Activated CD4-positive, alpha-beta memory T cell treated with anti-CD3 and anti-CD28 coated beads for 36 hours (primary cell): ENCODE measurements around the gene FASTKD3. TPM values are rescaled to one million over a fixed set of nuclear protein-coding genes. Genes with fewer than 3 reads are reported as not detected.

Experiments used
- CTCF ChIA-PET: fragments of 350-600 bp; sonication (Branson Sonifier 250); formaldehyde crosslinking; loops from one replicate; lab custom pipeline; 2021; ENCODE audit warnings: antibody characterized with exemption, inconsistent platforms; lab: Charles Lee
- POLR2A ChIA-PET: fragments of 350-600 bp; sonication (Branson Sonifier 250); formaldehyde crosslinking; loops from one replicate; lab custom pipeline; 2021; ENCODE audit warnings: antibody characterized with exemption; lab: Charles Lee
- DNase-seq: peaks from one replicate; pipeline ENCODE4 v3.0.0-alpha.2; 2020
- H3K27ac Mint-ChIP-seq: one replicate; pipeline ENCODE4 v1.8.0; 2021; ENCODE audit warnings: mixed read lengths
- H3K27me3 Mint-ChIP-seq: one replicate; pipeline ENCODE4 v1.8.0; 2021; ENCODE audit warnings: mixed read lengths
- H3K36me3 Mint-ChIP-seq: one replicate; pipeline ENCODE4 v1.8.0; 2021; ENCODE audit warnings: mixed read lengths
- H3K4me1 Mint-ChIP-seq: one replicate; pipeline ENCODE4 v1.8.0; 2021; ENCODE audit warnings: low read depth, mixed read lengths
- H3K4me3 Mint-ChIP-seq: one replicate; pipeline ENCODE4 v1.8.0; 2021; ENCODE audit warnings: mild to moderate bottlenecking, mixed read lengths
- H3K9me3 Mint-ChIP-seq: one replicate; pipeline ENCODE4 v1.8.0; 2021; ENCODE audit warnings: mixed read lengths
- intact Hi-C: fragments of 100-400 bp; cut with micrococcal nuclease; formaldehyde crosslinking; loops from one replicate; pipeline ENCODE4 v1.15.1; 2023
- total RNA-seq, 2 experiments: library from RNA; stranded (reverse); gene quantifications; one replicate each; pipeline ENCODE4 v1.2.3, GENCODE V29; 2021

FASTKD3 gene
- total RNA-seq, 2 experiments from 2014 or later, result 6.9 to 7.5 TPM

- CTCF ChIA-PET, result no interaction called here
- POLR2A ChIA-PET, result no interaction called here
These were observed 33.4 kb upstream of the FASTKD3 start for GRCh38 chr5:7902201-7902600.

GRCh38 chr5:7897014-7897600, 28.3 kb upstream of the FASTKD3 start:
- Mint-ChIP-seq H3K4me3 (no peak overlapping the region), H3K27ac (no peak overlapping the region), H3K36me3 (peaks cover 76% of the 10 kb centered on the region), H3K9me3 (no peaks in the 10 kb centered on the region), H3K27me3 (no peaks in the 10 kb centered on the region), H3K4me1 (peaks cover 10% of the 10 kb centered on the region)
- POLR2A ChIA-PET, result no interaction called here
- intact Hi-C loops, result no loop called here
- CTCF ChIA-PET, result interaction anchor here (0.9 to 1.1 kb wide), 2 partner anchors 10 to 11 kb away, joined by 3 to 5 read pairs; no protein-coding TSS in a partner anchor
- peak; percentile 43 for DNase-seq

More at GRCh38 chr5:7902201-7902600, 33.4 kb upstream of the FASTKD3 start:
- Mint-ChIP-seq H3K4me1 (peaks cover 19% of the 10 kb centered on the region), H3K9me3 (peaks cover 4% of the 10 kb centered on the region), H3K4me3 (no peak overlapping the region), H3K36me3 (peaks cover 77% of the 10 kb centered on the region), H3K27me3 (no peaks in the 10 kb centered on the region), H3K27ac (no peak overlapping the region)
- intact Hi-C loops, result no loop called here
- DNase-seq, result no peak

- H3K9me3 Mint-ChIP-seq, result no peaks in the 10 kb centered on the region
- CTCF ChIA-PET, result interaction anchor here (0.5 kb wide), 1 partner anchor 18 kb away, joined by 3 read pairs; no protein-coding TSS in a partner anchor
- POLR2A ChIA-PET, result no interaction called here
- no peak for DNase-seq
- no peaks in the 10 kb centered on the region for H3K27me3 Mint-ChIP-seq
- peaks cover 74% of the 10 kb centered on the region for H3K36me3 Mint-ChIP-seq
- H3K4me3 Mint-ChIP-seq, result no peak overlapping the region
- H3K27ac Mint-ChIP-seq, result peak overlapping the region; percentile 10
- intact Hi-C loops, result loop anchor here (1.0 to 2.0 kb wide), 3 partner anchors 9 to 26 kb away; partner anchors contain the start of genes FASTKD3 and MTRR
- H3K4me1 Mint-ChIP-seq, result peaks cover 8% of the 10 kb centered on the region
These were observed 26.0 kb upstream of the FASTKD3 start for GRCh38 chr5:7894860-7895259.

GRCh38 chr5:7894439-7894838, 25.6 kb upstream of the FASTKD3 start:
- DNase-seq, result no peak
- Mint-ChIP-seq H3K27me3 (no peaks in the 10 kb centered on the region), H3K4me3 (no peak overlapping the region), H3K36me3 (peaks cover 74% of the 10 kb centered on the region), H3K27ac (peak overlapping the region; percentile 10), H3K4me1 (peaks cover 8% of the 10 kb centered on the region), H3K9me3 (no peaks in the 10 kb centered on the region)
- ChIA-PET POLR2A (no interaction called here), CTCF (interaction anchor here (0.5 kb wide), 1 partner anchor 18 kb away, joined by 3 read pairs; no protein-coding TSS in a partner anchor)
- intact Hi-C loops, result loop anchor here (2.0 kb wide), 1 partner anchor 26 kb away; the partner anchor contains the start of genes FASTKD3 and MTRR

- Mint-ChIP-seq H3K27me3 (no peaks in the 10 kb centered on the region), H3K9me3 (no peaks in the 10 kb centered on the region), H3K4me1 (peaks cover 2% of the 10 kb centered on the region), H3K4me3 (no peak overlapping the region), H3K27ac (no peak overlapping the region), H3K36me3 (peaks cover 53% of the 10 kb centered on the region)
- intact Hi-C loops, result loop anchor here (5.0 kb wide), 1 partner anchor 1318 kb away; no protein-coding TSS in a partner anchor
- ChIA-PET POLR2A (interaction anchor here (1.0 to 1.5 kb wide), 2 partner anchors 12 to 16 kb away, joined by 3 to 4 read pairs; no protein-coding TSS in a partner anchor), CTCF (interaction anchor here (1.0 to 1.1 kb wide), 2 partner anchors 33 to 39 kb away, joined by 3 to 4 read pairs; no protein-coding TSS in a partner anchor)
- DNase-seq, result no peak
These were observed 20.1 kb upstream of the FASTKD3 start for GRCh38 chr5:7888901-7889300.

- Mint-ChIP-seq H3K27me3 (no peaks in the 10 kb centered on the region), H3K4me3 (no peak overlapping the region), H3K4me1 (peaks cover 4% of the 10 kb centered on the region), H3K9me3 (no peaks in the 10 kb centered on the region), H3K36me3 (peaks cover 46% of the 10 kb centered on the region), H3K27ac (no peak overlapping the region)
- CTCF ChIA-PET, result interaction anchor here (0.7 to 3.0 kb wide), 17 partner anchors 9 to 1320 kb away, joined by 3 to 24 read pairs (median 5); partner anchors contain the start of genes FASTKD3 and MTRR
- no peak for DNase-seq
- POLR2A ChIA-PET, result no interaction called here
- intact Hi-C loops, result loop anchor here (5.0 kb wide), 1 partner anchor 1320 kb away; no protein-coding TSS in a partner anchor
These were observed 18.1 kb upstream of the FASTKD3 start for GRCh38 chr5:7886849-7887475.

- ChIA-PET CTCF (no interaction called here), POLR2A (no interaction called here)
- no peak overlapping the region for H3K27ac Mint-ChIP-seq
- H3K9me3 Mint-ChIP-seq, result no peaks in the 10 kb centered on the region
- no peaks in the 10 kb centered on the region for H3K27me3 Mint-ChIP-seq
- no peak for DNase-seq
- H3K4me1 Mint-ChIP-seq, result peaks cover 15% of the 10 kb centered on the region
- intact Hi-C loops, result loop anchor here (5.0 kb wide), 1 partner anchor 1323 kb away; no protein-coding TSS in a partner anchor
- H3K4me3 Mint-ChIP-seq, result no peak overlapping the region
- H3K36me3 Mint-ChIP-seq, result peaks cover 54% of the 10 kb centered on the region
These were observed 15.8 kb upstream of the FASTKD3 start for GRCh38 chr5:7884491-7885267.

- intact Hi-C loops, result no loop called here
- CTCF ChIA-PET, result no interaction called here
- no peak overlapping the region for H3K27ac Mint-ChIP-seq
- no peaks in the 10 kb centered on the region for H3K9me3 Mint-ChIP-seq
- H3K36me3 Mint-ChIP-seq, result peaks cover 56% of the 10 kb centered on the region
- DNase-seq, result no peak
- no peak overlapping the region for H3K4me3 Mint-ChIP-seq
- POLR2A ChIA-PET, result no interaction called here
- H3K27me3 Mint-ChIP-seq, result no peaks in the 10 kb centered on the region
- H3K4me1 Mint-ChIP-seq, result peaks cover 29% of the 10 kb centered on the region
These were observed 14.1 kb upstream of the FASTKD3 start for GRCh38 chr5:7882926-7883325.

GRCh38 chr5:7881816-7882215, 13.0 kb upstream of the FASTKD3 start:
- no peak for DNase-seq
- POLR2A ChIA-PET, result no interaction called here
- Mint-ChIP-seq H3K36me3 (peaks cover 58% of the 10 kb centered on the region), H3K27me3 (no peaks in the 10 kb centered on the region), H3K4me3 (no peak overlapping the region), H3K4me1 (peaks cover 34% of the 10 kb centered on the region), H3K27ac (no peak overlapping the region), H3K9me3 (no peaks in the 10 kb centered on the region)
- CTCF ChIA-PET, result interaction anchor here (1.3 kb wide), 1 partner anchor 10 kb away, joined by 5 read pairs; no protein-coding TSS in a partner anchor
- intact Hi-C loops, result no loop called here

- POLR2A ChIA-PET, result no interaction called here
These were observed 12.3 kb upstream of the FASTKD3 start for GRCh38 chr5:7881091-7881490.

GRCh38 chr5:7878381-7878873, 9.6 kb upstream of the FASTKD3 start:
- no peak overlapping the region for H3K4me3 Mint-ChIP-seq
- CTCF ChIA-PET, result interaction anchor here (1.2 to 2.9 kb wide), 2 partner anchors 8 kb away, joined by 4 to 19 read pairs; no protein-coding TSS in a partner anchor

More at GRCh38 chr5:7881091-7881490, 12.3 kb upstream of the FASTKD3 start:
- Mint-ChIP-seq H3K27me3 (no peaks in the 10 kb centered on the region), H3K9me3 (no peaks in the 10 kb centered on the region), H3K36me3 (peaks cover 61% of the 10 kb centered on the region), H3K4me3 (no peak overlapping the region), H3K27ac (no peak overlapping the region), H3K4me1 (peaks cover 41% of the 10 kb centered on the region)
- intact Hi-C loops, result no loop called here
- no peak for DNase-seq
- CTCF ChIA-PET, result interaction anchor here (0.6 kb wide), 1 partner anchor 67 kb away, joined by 3 read pairs; no protein-coding TSS in a partner anchor

More at GRCh38 chr5:7878381-7878873, 9.6 kb upstream of the FASTKD3 start:
- no peaks in the 10 kb centered on the region for H3K27me3 Mint-ChIP-seq
- H3K9me3 Mint-ChIP-seq, result no peaks in the 10 kb centered on the region
- POLR2A ChIA-PET, result interaction anchor here (0.9 to 1.8 kb wide), 4 partner anchors 9 to 18 kb away, joined by 3 to 5 read pairs (median 4); partner anchors contain the start of genes FASTKD3 and MTRR
- intact Hi-C loops, result loop anchor here (1.0 to 10.0 kb wide), 5 partner anchors 9 to 1384 kb away; partner anchors contain the start of genes FASTKD3 and MTRR
- peaks cover 65% of the 10 kb centered on the region for H3K36me3 Mint-ChIP-seq
- no peak overlapping the region for H3K27ac Mint-ChIP-seq
- peaks cover 59% of the 10 kb centered on the region for H3K4me1 Mint-ChIP-seq
- peak; percentile 33 for DNase-seq
